GM18951 (cell line): ENCODE results near the gene GBF1.
A peak's percentile ranks its signal among the peaks of the same experiment; 100 is the strongest.

Experiments used
- POLR2A ChIP-seq: IDR thresholded peaks from 4 replicates; pipeline ENCODE4 v1.6.1; 2011; ENCODE audit warnings: mild to moderate bottlenecking; ENCODE audit not compliant: insufficient read length, insufficient read depth; ENCODE audit errors: extremely low read depth
- in situ Hi-C: fragments of 300-500 bp; cut with MboI; formaldehyde crosslinking; loops from one replicate; pipeline ENCODE4 v1.12.0; 2022; ENCODE audit warnings: low sequenced_read_pairs, mixed read lengths, inconsistent platforms; ENCODE audit not compliant: unreplicated experiment

GBF1 gene

DNA sequence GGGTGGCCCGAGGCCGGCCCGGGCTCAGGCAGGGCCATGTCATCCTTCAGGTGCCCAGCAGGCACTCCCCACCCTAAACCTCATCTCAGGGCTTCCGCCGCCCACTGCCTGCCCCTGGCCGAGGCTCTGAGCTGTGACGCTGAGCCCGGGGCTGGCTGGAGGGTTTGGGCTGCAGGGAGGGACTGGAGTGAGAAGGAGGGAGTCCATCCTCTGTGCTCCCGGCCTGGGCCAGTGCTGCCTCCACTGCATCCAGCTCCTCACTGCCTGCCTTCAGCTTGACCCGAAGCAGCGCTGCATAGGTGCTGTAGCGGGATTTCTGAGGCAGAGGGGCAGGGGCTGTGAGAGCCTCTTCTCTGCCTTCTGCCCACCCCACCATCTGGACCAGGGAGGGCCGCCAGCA lies 157.8 kb downstream of the GBF1 start:
- in situ Hi-C loops = no loop called here
- TF ChIP-seq POLR2A = peak; percentile 18

DNA sequence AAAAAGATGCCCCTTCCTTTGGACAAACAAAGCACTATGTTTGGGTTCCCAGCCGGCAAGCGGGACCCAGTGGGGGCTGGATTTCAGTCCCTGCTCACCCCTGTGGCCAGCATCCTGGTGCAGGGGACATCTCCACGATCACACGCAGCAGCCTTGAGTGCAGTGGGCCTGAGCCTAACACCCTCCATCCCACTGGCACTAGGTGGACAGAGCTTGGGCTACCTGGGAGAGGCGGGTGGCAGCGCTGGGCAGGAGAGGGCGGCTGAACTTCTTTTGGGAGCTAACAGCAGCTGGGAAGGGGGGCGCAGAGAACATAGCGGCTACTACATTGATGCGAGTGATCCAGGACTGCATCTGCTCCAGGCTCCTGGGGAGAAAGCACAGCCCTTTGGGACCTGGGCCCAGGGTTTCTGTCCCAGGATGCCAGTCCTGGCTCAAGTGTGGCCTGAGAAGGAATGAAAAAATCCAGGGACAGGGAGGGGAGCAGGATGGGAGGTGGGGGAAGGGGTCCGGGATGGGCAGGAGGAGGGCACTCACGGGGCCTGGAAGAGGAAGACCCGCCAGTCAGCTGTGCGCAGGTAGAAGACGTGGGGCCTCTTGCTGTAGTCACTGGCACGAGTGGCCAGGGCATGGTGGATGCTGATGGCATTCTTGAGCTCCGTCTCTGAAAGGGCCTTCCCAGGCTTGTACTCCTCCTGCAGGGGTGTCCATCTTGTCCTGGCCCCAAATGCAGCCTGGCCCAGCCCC lies 159.2 kb downstream of the GBF1 start:
- in situ Hi-C loops = no loop called here
- TF ChIP-seq POLR2A = no peak

DNA sequence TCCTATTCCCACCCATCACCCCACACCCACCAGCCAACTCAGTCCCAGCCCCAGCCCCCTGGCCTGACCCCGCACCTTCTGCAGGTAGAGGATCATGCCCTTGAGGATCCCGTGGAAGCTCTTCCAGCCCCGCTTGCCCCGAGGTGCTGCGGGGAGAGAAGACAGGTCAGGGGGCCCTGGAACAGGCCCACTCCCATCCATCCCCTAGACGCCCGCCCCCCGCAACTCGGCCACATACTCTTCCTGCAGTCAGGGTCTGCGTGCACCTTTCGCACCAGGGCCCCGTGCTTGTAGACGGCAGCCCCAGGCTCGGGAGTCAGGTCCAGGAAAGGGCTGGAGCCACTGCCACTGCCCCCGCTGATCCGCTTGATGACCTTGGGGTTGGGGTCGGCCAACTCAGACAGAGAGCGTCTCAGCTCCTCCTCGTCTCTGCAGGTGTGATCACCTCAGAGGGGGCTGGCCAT lies 159.8 kb downstream of the GBF1 start:
- peak; percentile 45 for TF ChIP-seq POLR2A
- in situ Hi-C loops = no loop called here

DNA sequence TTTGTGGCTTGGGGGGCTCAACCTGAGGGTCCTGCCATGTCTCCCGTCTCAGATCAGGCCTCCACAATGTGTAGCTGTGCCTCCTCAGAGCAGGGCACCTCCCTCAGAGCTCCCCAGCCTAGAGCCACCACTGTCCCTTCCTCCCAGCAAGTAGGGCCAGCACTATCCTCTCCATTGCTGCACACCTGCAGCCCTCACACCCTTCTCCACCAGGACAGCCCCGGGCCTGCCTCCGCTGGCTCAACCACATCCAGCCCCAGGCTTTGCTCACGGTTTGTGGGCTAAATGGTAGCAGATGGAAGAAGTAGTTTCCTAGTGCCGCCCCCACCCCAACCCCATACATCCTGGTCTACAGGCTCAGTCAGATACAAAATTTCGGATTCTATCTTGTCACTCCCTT lies 160.3 kb downstream of the GBF1 start:
- in situ Hi-C loops = no loop called here
- no peak for TF ChIP-seq POLR2A

DNA sequence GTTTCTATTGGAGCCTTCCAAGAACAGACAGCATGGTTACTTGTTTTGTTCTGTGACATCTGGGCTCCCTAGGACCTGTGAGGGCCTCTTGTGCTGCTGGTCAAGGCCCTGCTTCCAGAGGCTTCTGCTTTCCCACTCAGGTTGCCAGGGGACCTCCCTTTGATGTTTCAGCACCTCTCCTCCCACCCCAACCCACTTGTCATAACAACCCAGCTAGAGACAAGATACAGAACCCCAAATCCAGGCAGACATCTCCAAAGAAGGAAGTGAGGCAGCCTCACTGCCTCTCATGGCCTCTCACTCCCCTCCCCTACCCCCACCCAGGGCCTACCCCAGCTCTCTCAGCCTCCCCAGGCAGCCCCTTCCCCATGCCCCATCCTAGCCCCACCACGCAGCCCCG lies 161.5 kb downstream of the GBF1 start:
- TF ChIP-seq POLR2A = no peak
- in situ Hi-C loops = no loop called here

DNA sequence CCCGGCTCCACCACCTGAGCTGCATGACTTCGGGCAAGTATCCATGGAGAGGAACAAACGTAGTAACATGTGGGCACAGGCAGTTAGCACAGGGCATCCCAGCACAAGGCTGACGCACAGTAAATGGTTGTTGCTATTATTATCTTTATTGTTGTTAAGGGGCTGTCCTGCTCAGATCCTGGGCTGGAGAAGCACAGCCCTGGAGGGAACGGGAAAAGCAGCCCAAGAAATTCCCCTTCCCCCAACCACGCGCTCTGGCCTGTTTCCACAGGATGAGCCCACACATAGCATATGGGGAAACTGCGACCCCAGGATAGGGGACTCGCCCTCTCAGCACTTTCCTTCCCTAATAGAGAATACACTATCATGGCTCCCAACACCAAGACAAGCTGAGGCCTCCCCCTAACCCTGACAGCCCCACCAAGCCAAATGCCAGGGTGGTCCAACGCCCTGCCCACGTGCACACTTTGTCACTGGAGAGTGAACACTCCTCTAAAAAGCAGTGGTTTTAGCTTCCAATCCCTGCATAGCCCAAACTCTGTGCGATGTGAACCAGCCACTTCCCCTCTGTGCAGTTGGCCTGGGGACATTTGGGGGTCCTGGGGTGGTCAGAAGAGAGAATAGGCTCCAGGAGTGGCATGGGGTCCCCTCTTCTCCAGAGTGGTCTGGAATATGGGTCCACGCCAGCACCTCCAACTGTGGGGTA lies 162.2 kb downstream of the GBF1 start:
- in situ Hi-C loops = no loop called here
- TF ChIP-seq POLR2A = no peak

DNA sequence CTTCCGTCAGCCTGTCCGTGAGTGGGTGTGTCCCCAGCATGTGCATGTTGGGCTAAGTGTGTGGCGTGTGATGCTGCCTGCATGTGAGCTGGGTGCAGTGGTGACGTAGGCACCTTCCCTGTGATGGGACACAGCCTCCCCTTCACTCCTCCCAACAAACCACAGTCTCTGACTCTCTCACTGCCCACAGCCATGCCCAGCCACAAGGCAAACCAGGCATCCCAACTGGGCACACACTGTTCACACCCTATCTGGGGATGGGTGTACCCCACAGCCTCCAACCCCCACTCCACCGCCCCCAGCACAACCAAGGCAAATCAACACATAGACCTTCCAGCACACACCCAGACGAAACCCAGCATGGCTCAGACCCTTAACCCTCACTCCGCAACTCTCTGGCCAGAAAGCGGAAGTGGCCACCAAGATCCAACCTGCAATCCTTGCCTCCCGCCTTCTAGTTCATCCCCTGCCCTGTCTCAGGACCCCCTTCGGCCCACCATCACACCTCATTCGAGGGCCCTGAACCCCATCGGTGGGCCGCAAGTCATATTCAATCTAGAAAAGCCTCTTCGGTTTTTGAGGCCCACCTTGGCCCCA lies 162.9 kb downstream of the GBF1 start:
- no peak for TF ChIP-seq POLR2A
- in situ Hi-C loops = no loop called here

DNA sequence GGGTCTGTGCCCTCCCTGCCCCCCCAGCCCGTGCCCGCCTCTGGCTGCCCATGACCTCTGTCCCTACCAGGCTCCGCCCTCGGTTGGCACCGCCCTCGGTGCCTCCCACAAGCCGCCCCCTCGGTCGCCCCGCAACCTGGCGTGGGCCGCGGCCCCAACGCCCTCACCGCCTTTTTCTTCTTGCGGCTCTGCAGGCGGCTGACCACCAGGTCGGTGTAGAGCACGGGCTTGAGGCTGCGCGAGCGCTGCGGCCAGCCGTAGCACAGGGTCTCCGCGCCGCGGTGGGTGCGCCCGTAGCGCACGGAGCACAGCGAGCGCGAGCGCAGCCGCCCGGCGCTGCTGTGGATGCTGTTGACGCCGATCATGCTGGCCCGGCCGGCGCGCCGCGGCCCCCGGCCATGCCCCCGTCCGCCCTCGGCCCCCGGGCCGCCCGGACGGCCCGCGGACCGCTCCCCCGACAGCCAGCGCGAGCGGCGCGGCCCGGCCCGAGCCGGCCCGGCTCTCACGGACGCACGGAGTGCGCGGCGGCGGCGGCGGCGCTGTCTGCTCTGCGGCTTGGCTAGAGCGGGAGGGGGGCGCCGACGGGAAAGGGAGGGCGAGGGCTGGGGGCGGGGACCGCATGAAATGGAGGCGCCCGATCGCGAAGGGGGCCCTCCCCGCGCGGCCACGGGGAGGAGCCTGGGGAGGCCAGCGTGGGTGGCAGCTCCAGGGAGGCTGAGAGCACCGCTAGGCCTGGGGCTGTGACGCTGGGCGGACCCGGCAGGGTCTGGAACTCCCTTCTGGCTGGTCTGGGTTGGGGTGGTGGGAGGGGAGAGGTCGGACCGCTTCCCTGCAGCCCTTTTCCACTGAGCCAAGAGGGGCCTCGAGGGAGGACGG lies 163.6 kb downstream of the GBF1 start:
- in situ Hi-C loops = no loop called here
- TF ChIP-seq POLR2A = no peak

DNA sequence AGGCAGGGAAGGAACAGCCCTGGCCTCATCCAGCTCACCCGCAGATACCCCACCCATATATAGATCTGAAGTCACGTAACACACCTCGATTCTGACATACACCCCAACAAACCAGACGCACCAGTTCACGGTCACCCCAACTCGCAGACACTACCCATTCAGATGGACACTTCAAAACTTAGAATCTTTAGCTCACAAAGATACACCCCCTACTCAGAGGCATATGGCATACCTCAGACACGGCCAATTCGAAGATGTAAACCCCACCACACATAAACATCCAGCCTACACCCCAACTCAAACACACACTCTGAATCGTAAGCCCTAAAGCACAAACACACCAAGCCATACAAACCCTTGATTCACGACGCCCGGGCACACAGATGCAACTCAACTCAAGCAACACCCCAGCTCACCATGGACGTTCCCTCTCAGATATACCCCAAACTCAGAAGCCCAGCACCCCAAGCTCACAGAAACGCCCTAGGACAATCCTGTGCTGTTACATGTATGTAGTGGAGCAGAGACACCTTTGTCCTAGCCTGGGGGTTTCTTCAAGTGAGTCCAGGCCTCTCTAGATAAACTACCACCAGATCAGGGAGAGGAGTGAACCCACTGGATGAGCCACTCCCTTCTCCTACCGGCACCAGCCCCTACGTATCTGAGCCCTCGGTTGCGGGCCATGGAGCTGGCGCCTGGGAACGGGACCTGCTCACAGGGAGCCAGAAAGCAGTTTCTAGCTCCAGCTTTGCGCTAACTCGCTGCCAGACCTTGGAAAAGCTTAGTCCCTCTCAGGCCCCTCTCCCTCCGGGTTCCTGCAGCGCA lies 164.5 kb downstream of the GBF1 start:
- no peak for TF ChIP-seq POLR2A
- in situ Hi-C loops = no loop called here

DNA sequence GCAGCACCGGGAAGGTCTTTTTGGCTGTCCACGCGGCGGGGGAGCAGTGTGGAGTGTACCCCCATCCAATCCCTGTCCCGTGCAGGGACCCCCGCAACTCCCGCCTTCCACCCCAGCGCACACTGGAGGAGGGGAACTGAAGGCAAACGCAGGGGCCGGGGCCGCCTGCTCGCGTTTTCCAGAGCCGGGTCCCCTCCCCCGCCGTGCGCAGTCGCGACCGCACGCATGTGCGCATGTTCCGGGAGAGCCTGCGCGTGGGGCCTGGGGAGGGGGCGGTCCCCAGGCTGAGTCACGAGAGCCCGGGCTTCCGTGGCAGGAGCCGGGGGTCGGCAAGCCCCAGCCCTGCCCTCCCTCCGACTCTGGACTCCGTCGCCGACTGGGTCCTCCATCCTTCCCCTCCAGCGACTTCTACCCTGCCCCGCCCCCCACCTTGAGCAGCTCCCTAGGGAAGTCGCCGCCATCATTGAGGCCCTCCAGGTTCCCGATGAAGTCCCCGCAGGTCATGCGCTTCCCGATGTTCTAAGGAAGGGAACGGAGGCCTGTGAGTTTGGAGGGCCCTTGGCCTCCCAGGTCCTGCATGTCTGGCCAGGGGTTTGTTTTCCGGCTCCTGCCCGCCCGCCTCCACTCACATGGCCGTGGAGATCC lies 165.2 kb downstream of the GBF1 start:
- TF ChIP-seq POLR2A = no peak
- in situ Hi-C loops = no loop called here

DNA sequence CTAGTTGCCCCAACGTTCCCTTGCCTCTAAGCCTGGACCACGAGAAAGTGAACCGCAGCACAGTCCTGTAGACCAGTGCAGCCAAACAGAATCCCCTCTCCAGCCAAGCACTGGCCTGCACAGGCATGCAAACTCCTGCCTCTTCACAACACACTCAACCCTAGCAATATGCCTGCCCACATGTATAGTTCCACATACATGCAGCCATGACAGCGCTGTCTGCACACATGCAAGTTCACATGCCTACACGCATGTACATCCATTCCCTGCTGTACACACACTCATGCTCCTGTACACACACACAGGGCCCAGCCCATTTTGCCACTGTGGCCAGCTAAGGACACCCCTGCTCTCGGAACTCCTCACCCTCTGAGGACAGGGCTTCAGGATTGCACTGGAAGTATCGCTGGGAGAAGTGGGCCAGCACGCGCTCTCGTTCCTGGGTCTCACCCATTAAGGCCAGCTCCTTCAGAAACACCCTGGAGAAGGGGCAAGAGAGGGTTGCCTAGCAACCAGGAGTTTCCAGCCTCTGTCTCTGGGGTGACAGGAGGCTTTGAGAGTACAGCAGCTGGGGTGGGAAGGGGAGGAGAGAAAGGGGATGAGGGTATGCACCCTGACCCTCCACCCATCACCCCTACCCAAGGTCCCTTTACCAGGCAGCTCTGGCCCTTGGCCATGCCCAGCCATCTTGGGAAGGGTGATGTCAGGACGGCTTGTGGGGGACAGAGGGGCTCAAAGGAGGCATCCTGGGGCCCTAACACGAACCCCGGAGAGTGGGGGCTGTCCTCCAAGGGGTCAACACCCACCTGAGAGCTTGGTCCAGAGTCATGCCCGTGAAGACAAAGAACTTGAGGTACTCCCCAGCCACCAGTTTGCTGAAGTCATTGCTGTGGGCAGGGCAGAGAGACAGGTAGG lies 166.3 kb downstream of the GBF1 start:
- in situ Hi-C loops = no loop called here
- TF ChIP-seq POLR2A = no peak

DNA sequence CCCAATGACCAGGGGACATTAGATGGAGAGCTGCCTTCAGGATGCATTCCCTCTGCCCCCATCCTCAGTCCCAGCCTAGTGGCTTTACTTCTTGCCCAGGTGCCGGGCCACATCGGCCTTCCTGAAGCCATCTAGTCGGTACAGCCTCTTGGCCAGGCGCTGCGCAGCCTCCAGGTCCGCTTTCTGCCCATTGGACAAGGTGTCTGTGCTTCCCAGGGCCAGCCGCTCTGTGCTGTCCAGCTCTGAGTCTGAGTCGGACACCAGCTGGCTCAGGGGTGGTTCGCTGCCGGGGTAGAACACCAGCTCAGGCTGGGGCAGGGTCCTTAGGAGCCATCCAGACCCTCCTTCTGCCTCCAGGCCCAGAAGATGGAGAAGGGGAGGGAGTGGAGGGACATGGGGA lies 167.0 kb downstream of the GBF1 start:
- no peak for TF ChIP-seq POLR2A
- in situ Hi-C loops = no loop called here
